ENCODE data around the gene MTX3.

GRCh38 chr5:80036615-80037014 is 45.6 kb upstream of the MTX3 start:
- TF ChIP-seq CTCF (IDR thresholded peaks at IDR 0.05; ENCODE audit: low read depth, low read length, poor library complexity, severe bottlenecking) (no peak), EZH2phosphoT487 (IDR thresholded peaks at IDR 0.05; ENCODE audit: borderline replicate concordance, low read length) (no peak)

Measured in DOHH2 (cell line).